PC-9 (cell line): ENCODE results near the gene KIFBP.

Experiments used
- EZH2 ChIP-seq: fragments of 200-600 bp; sonication (generic); IDR thresholded peaks from 2 replicates; pipeline ENCODE4 v1.8.0; 2017; ENCODE audit warnings: antibody characterized with exemption, low read depth
- TF ChIP-seq, protein P1 (sequence below): fragments of 200-600 bp; sonication (generic); conservative IDR thresholded peaks from 2 replicates; pipeline ENCODE4 v1.6.1; 2017; ENCODE audit warnings: mixed run types, antibody characterized with exemption, mild to moderate bottlenecking, moderate library complexity

DNA sequence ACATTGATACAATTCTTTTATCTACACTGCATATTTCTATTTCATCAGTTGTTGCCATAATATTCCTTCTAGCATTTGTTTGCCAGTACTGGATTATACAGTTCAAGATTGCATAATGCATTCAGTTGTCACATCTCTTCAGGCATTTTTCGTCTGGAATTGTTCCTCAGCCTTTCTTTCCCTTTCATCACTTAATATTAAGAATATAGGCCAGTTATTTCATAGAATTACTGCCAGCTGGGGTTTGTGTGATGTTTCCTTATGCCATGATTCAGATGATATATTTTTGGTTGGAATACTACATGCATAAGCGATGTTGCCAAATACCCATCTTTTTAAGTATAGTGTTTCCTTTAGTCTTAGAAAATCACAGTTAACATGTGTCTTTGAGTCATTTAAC lies 20.8 kb downstream of the KIFBP start:
- TF ChIP-seq, protein P1, sequence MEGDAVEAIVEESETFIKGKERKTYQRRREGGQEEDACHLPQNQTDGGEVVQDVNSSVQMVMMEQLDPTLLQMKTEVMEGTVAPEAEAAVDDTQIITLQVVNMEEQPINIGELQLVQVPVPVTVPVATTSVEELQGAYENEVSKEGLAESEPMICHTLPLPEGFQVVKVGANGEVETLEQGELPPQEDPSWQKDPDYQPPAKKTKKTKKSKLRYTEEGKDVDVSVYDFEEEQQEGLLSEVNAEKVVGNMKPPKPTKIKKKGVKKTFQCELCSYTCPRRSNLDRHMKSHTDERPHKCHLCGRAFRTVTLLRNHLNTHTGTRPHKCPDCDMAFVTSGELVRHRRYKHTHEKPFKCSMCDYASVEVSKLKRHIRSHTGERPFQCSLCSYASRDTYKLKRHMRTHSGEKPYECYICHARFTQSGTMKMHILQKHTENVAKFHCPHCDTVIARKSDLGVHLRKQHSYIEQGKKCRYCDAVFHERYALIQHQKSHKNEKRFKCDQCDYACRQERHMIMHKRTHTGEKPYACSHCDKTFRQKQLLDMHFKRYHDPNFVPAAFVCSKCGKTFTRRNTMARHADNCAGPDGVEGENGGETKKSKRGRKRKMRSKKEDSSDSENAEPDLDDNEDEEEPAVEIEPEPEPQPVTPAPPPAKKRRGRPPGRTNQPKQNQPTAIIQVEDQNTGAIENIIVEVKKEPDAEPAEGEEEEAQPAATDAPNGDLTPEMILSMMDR: no peak
- no peak for TF ChIP-seq EZH2
